NCI-H510A treated with DMSO at 0.1 percent for 48 hours (cell line): Measurements from ENCODE around the gene POLE.

Source experiments
- DNase-seq: peaks from one replicate; lab custom pipeline; 2025; lab: John Stamatoyannopoulos, UW

POLE gene

DNA sequence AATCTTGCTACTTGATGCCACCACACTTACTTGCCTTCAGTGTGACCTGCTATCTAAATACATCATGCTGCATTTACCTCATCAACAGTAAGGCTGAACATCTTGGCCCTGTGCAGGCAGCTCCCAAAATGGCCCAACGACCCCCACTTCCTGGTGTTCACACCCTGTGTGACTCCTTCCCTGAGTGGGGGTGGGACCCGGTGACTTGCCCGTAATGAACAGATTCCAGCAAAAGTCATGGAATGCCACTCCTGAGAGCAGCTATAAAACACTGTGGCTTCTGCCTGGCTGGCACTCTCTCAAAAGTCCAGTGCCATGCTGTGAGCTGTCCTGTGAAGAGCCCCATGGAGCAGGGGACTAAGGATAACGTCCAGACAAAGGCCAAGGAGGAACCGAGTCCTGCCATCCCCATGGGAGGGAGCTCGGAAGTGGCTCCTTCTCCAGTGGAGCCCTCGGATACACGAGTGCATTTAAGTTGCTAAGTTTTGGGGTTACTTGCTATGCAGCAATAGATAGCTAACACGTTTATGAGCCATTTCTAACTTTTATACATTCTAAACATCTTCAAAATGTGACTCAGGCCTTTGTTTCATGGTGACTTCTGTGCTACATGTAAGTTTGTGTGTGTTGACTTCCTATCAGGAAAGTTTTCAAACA, 35.6 kb downstream of the POLE start:
- peak; percentile 99 for DNase-seq

DNA sequence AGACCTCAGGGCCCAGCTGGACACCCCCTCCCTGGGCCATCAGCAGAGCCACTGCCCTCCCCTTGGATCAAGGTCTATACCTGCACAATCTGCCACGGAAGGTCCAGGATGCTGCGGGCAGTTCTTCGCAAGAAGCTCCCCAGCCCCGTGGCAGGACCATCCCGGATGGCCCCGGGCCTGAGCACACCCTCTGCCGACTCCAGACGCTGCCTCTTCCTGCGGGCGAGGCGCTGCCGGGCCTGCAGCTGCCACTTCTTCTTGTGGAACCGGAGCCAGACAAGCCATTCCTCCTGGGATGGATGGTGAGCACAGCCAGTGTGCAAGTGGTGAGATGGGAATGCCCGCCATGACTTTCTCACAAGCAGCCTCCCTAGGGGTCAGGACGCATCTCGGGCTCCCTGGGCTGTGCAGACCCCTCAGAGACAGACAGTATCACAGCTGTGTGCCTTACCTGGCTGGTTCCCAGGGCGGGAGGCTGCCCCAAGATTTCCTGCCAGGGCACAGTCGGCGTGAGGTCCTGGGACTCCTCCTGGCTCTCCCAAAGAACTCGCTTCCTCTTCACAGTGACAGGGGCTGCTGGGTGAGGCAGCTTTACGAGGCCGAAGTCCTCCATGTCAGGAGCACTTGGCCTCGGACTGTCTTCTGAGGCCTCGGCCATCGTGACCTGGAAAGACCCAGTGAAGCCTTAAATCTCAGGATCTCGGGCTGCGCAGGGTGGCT, 37.8 kb downstream of the POLE start:
- no peak for DNase-seq

DNA sequence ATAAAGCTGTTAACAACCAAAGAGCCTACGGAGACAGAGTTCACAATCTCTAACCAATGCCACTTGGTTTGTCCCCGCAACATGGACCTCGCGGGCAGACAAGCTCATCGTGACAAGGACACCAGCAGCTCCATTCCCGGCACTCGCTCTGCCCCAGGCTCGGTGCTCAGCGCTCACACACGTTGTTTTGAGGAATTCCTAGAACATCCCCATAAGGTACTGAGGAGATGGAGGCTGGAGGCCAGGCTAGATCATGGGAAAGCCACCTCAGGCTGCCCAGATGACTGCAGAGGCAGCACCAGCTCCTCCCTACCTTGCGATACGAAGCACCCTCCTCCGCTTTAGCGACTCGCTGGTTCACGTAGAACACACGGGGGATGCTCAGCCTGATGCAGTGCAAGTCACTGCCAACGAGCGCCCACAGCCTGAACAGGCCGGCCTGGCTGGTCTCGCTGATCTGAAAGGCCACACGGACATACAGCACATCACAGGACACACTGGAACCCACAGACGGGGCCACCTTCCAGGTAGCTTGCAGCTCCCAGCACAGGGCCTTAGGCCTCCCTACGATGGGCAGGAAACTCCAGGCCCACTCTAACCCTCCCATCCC, 38.4 kb downstream of the POLE start:
- no peak for DNase-seq

GRCh38 chr12:132647858-132648257, 39.3 kb downstream of the POLE start:
- no peak for DNase-seq

GRCh38 chr12:132646850-132647249, 40.3 kb downstream of the POLE start:
- no peak for DNase-seq

DNA sequence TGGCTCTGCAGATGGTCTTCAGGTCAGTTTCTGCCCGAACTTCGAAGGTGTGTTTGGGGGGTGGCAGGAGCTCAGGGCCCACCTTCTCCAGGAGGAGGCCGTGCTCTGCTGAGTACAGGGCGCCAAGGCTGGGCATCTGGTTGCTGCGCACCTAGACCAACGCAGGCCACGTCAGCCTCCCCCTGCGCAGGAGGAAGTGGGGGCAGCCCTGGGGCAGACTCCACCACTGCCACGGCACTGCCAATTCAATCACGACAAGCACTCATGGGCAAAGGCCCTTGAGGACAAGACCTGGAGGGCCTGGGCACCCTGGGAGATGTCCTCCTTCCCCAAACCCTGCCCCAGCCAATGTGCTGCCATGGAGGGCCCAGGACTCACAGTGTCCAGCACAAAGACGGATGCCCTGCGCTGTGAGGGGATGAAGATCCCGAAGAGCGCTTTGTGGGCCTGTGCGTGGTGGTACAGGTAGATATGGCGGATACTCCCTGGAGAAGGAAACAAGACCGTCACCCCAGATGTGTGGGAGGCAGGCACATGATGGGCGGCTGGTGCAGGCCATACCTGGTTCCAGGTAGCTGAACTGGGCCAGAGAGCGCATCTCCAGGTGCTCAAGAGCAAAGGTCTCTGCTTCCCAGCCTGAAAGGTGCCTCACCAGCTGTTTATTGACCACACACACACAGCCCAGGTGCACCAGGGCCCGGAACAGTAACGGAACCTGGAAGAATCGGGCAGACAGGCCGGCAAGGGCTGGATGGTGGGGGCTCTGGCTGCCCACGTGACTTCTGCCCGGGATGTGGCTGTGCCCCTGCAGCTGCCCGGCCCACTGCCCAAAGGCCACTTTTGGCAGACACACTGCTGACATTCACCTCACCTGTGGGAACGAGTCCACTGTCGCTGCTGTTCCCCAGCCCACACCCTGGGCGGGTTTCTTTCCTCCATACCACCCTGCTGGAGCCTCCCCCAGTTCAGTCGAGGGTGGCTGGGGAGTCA, 44.0 kb downstream of the POLE start:
- DNase-seq: no peak

GRCh38 chr12:132641811-132642650, 45.1 kb downstream of the POLE start:
- DNase-seq: no peak

DNA sequence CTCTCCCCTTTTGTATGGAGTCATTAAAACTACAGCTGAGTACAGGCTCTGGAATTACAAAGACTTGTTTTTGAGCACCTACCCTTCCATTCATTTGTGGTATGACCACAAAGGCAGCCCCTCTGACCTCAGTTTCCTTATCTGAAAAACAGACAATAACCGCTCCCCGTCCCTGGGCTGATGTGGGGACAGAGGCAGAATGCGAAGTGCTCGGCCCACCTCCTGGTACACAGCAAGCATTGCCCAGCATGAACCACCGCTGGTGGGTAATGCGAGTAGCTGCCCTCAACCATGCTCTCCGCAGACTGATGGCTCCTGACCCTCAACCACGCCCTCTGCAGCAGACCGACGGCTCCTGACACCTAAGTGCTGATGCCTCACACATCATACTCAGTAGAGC, 46.2 kb downstream of the POLE start:
- DNase-seq: no peak

- no peak for DNase-seq
Measured at GRCh38 chr12:132639956-132640520, 47.1 kb downstream of the POLE start.

GRCh38 chr12:132638541-132639408, 48.4 kb downstream of the POLE start:
- DNase-seq: peak; percentile 32

- DNase-seq: no peak
Measured at GRCh38 chr12:132637811-132638210, 49.3 kb downstream of the POLE start.

DNA sequence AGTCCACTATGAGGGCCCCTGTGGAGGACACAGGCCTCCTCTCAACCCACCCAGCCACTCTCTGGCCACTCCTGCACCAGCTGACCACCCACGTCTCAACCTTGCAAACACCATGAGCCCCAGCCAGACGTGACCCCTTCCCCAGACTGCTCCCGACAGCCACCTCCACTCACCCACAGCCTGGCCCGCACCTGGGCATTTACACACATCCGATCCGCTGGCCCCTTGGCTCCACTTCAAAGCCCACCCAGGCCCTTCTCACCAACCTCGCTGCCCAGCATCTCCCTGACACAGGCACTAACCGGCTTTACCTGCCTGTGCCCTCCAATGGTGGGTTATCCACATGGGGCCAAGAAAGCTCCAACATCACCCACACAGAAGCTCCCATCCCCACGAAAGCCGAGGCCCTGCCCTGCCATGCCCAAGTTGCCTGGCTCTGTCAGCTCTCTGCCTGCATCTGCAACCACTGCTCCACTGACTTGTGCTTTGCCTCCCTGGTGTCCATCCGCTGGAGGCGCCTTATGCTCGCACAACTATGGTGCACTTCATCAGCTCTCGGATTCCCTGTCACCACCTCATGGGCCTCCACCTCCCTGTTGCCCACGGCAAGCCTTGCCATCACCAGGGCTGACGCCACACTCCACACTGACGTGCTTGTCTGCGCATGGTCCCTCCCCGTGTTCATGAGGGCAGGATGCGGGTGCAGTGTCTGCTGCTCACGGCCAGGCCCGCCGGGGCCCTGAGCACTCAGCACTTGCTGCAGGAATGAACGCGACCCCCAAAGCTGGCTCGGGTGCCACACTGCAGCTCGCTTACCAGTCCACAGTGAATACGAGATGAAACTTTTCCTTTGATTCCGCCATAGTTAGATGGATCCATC, 51.8 kb downstream of the POLE start:
- DNase-seq: no peak

GRCh38 chr12:132634411-132634990, 52.6 kb downstream of the POLE start:
- DNase-seq: no peak

GRCh38 chr12:132633901-132634300, 53.2 kb downstream of the POLE start:
- DNase-seq: no peak

GRCh38 chr12:132633398-132633797, 53.7 kb downstream of the POLE start:
- no peak for DNase-seq

DNA sequence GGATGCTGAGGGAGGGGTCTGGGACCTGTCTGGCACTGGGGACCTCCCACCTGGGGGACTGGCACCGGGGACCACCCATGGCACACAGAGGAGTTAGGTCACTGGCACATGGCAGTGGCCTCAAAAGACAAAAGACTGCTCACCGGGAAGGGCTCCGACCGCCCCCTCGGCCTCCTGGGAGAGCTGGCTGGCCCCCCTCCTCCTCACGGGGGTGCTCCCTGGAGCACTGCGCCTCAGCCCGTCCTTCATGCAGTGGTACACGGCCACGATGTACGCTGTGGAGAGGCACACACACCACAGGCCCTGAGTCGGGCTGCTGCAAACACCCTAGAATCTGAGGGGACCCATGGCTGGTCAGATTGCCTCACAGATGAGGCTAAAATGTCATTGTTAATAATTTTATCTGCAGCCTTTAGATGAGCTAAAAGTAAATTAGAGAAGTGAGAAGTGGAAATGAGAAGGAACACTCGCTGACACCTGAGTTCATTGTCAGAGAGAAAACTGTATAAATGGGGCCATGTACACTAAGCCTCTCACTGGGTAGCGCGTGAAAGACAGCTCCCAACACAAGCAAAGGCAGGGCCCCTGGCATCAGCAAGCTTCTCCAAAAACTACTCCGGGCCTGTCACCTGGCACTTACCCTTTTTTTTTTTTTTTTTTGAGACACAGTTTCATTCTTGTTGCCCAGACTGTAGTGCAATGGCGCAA, 54.5 kb downstream of the POLE start:
- DNase-seq: no peak

GRCh38 chr12:132631666-132632065, 55.5 kb downstream of the POLE start:
- DNase-seq: no peak

- no peak for DNase-seq
Measured at GRCh38 chr12:132630672-132631071, 56.5 kb downstream of the POLE start.
